Mucosa of descending colon (tissue), 3 donors: ENCODE data around the gene ERBB4. TPM values are rescaled to one million over a fixed set of nuclear protein-coding genes. Genes with fewer than 3 reads are reported as not detected.
"Not testable (repeated sequence)": the region's sequence is repeated elsewhere in the genome, so short reads cannot be mapped to it uniquely, and the experiment has no call there.

Source experiments
- ATAC-seq: fragments of 200-7000 bp; cut with Tn5 transposase; one replicate; pipeline ENCODE4 v1.9.1; 2020; ENCODE audit warnings: mild to moderate bottlenecking, moderate library complexity
- DNase-seq, 3 donors: peaks; one replicate each; pipeline ENCODE4 v3.0.0-alpha.2; 2020
- H3K36me3 ChIP-seq: fragments of 200-600 bp; one replicate; pipeline ENCODE4 v1.8.0; 2021; ENCODE audit warnings: low read depth, mild to moderate bottlenecking
- H3K4me1 ChIP-seq: fragments of 200-600 bp; one replicate; pipeline ENCODE4 v1.8.0; 2021; ENCODE audit warnings: low read depth, mild to moderate bottlenecking
- H3K4me3 ChIP-seq: fragments of 200-600 bp; one replicate; pipeline ENCODE4 v1.8.0; 2021; ENCODE audit warnings: mild to moderate bottlenecking
- H3K9me3 ChIP-seq: fragments of 200-600 bp; one replicate; pipeline ENCODE4 v1.8.0; 2021; ENCODE audit warnings: mild to moderate bottlenecking
- CTCF ChIP-seq: fragments of 200-600 bp; IDR thresholded peaks from one replicate; pipeline ENCODE4 v1.8.0; 2022; ENCODE audit warnings: antibody characterized with exemption, mild to moderate bottlenecking
- intact Hi-C, 2 donors: fragments of 100-400 bp; cut with DNase I in 1 of 2; cut with micrococcal nuclease in 1 of 2; formaldehyde crosslinking; loops; one replicate each; pipeline versions ENCODE4 v1.11.0 to v1.11.1; 2022; cut with DNase I, micrococcal nuclease
- total RNA-seq, 3 donors: library from RNA; stranded (reverse); fragmentation: NEBNext Ultra II Directional in 2 of 3; extraction: Animal tissue kit (Norgen Biotek cat#: 25700) in 2 of 3; gene quantifications; one replicate each; pipeline versions ENCODE4 v1.2.1 to v1.2.4, GENCODE V29; 2021 to 2023
- donor health status: DM: no; HTN: no; CAD: no; lungs with moderate emphysema.
- donor health status: DM: no; HTN: no; CAD: no.
- donor health status: DM: no; HTN: yes; CAD: no.

The ERBB4 gene
- total RNA-seq, 3 donors from 2014 or later = 0.05 to 0.25 TPM; not detected in 1

GRCh38 chr2:212193803-212194202 is 344.8 kb downstream of the ERBB4 start:
- no peak for TF ChIP-seq CTCF
- Histone ChIP-seq H3K36me3 (no peaks in the 10 kb centered on the region), H3K4me3 (no peak overlapping the region), H3K9me3 (no peaks in the 10 kb centered on the region), H3K4me1 (no peaks in the 10 kb centered on the region)
- DNase-seq (no peak), ATAC-seq (no peak)
- intact Hi-C loops = no loop called here

GRCh38 chr2:212193056-212193455 is 345.5 kb downstream of the ERBB4 start:
- no peaks in the 10 kb centered on the region for H3K4me1 ChIP-seq
- H3K4me3 ChIP-seq = no peak overlapping the region
- intact Hi-C loops = no loop called here
- ATAC-seq (no peak), DNase-seq (no peak)
- H3K36me3 ChIP-seq = no peaks in the 10 kb centered on the region
- H3K9me3 ChIP-seq = no peaks in the 10 kb centered on the region
- TF ChIP-seq CTCF = no peak

GRCh38 chr2:212191438-212191837 is 347.2 kb downstream of the ERBB4 start:
- ATAC-seq, H3K4me3 ChIP-seq, intact Hi-C loops: not testable (repeated sequence)

GRCh38 chr2:212186166-212186565 is 352.4 kb downstream of the ERBB4 start:
- H3K9me3 ChIP-seq = no peaks in the 10 kb centered on the region
- no peak overlapping the region for H3K4me3 ChIP-seq
- H3K36me3 ChIP-seq = no peaks in the 10 kb centered on the region
- ATAC-seq = no peak
- intact Hi-C loops = no loop called here
- no peaks in the 10 kb centered on the region for H3K4me1 ChIP-seq
- no peak for TF ChIP-seq CTCF
- DNase-seq = no peak

More at GRCh38 chr2:212191438-212191837, 347.2 kb downstream of the ERBB4 start:
- not testable (repeated sequence) for H3K36me3 ChIP-seq, H3K9me3 ChIP-seq, H3K4me1 ChIP-seq, DNase-seq

GRCh38 chr2:212181646-212182045 is 357.0 kb downstream of the ERBB4 start:
- ATAC-seq = no peak
- H3K4me1 ChIP-seq = no peaks in the 10 kb centered on the region
- H3K9me3 ChIP-seq = no peaks in the 10 kb centered on the region
- intact Hi-C loops = no loop called here
- no peak for TF ChIP-seq CTCF
- no peak for DNase-seq
- no peaks in the 10 kb centered on the region for H3K36me3 ChIP-seq
- no peak overlapping the region for H3K4me3 ChIP-seq

GRCh38 chr2:212180408-212181083 is 358.1 kb downstream of the ERBB4 start:
- no peak for TF ChIP-seq CTCF
- H3K4me1 ChIP-seq = no peaks in the 10 kb centered on the region
- no peaks in the 10 kb centered on the region for H3K9me3 ChIP-seq
- H3K36me3 ChIP-seq = no peaks in the 10 kb centered on the region
- DNase-seq (no peak), ATAC-seq (no peak)
- H3K4me3 ChIP-seq = no peak overlapping the region
- intact Hi-C loops = no loop called here
